ENCODE data around the gene ZNF282.

- TF ChIP-seq CTCF (IDR thresholded peaks at IDR 0.05; ENCODE audit: low read depth, low read length) (no peak), POLR2A (IDR thresholded peaks at IDR 0.05; ENCODE audit: extremely low read depth, insufficient read length) (no peak)
These were observed 29.8 kb downstream of the ZNF282 start for GRCh38 chr7:149225106-149225505.
